Mesodermal cell (in vitro differentiated cells): Measurements from ENCODE around the gene PLCB4.

Experiments
- H3K27ac ChIP-seq: 2 replicates; pipeline ENCODE4 v1.7.0; 2013; ENCODE audit warnings: mild to moderate bottlenecking, low read depth, low read length, moderate library complexity; ENCODE audit not compliant: severe bottlenecking
- H3K36me3 ChIP-seq: 2 replicates; pipeline ENCODE4 v1.7.1; 2013; ENCODE audit warnings: mild to moderate bottlenecking, low read length, moderate library complexity; ENCODE audit not compliant: control insufficient read depth, insufficient read depth
- H3K4me1 ChIP-seq: one replicate; pipeline ENCODE4 v1.7.1; 2013; ENCODE audit warnings: mild to moderate bottlenecking, low read length; ENCODE audit not compliant: insufficient read depth, control insufficient read depth, poor library complexity, severe bottlenecking
- H3K4me3 ChIP-seq: 2 replicates; pipeline ENCODE4 v1.7.0; 2013; ENCODE audit warnings: low read length, control low read depth, mild to moderate bottlenecking; ENCODE audit not compliant: insufficient read depth, poor library complexity, severe bottlenecking; ENCODE audit errors: extremely low read depth
- H3K9me3 ChIP-seq: 2 replicates; pipeline ENCODE4 v1.7.1; 2013; ENCODE audit warnings: mild to moderate bottlenecking, low read length, moderate library complexity; ENCODE audit not compliant: control insufficient read depth
- WGBS, 2 experiments: methylation state at CpG; one replicate each; pipeline ENCODE4 v1.1.5; 2013; ENCODE audit warnings: missing lambda C conversion rate in 2 of 2; ENCODE audit not compliant: insufficient coverage in 2 of 2; 5-methylcytosine and 5-hydroxymethylcytosine counted together

The PLCB4 gene

DNA sequence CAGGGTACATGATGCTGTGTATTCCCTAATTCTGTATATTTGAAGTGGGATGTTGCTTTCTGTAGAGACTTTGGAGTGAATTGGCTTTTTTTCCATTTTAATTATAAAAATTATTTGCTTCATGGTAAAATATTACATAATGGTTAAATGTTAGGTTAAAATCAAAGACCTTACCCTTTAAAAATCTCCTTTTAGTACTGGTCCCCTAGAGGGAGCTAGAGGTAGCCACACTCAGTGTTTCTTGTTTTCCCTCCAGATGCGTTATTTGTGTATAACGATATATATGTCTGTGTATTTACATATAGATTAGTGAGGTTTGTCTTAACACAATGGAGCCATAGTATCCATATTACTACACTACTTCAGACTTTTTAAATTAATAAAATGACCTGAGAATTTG lies 146.7 kb downstream of the PLCB4 start:
- H3K27ac ChIP-seq = no peak overlapping the region
- H3K9me3 ChIP-seq = no peaks in the 10 kb centered on the region
- peaks cover 10% of the 10 kb centered on the region for H3K4me1 ChIP-seq
- no CpG with 5 or more reads among the region's 2 CpGs for WGBS, 2 experiments
- no peak overlapping the region for H3K4me3 ChIP-seq
- H3K36me3 ChIP-seq = no peaks in the 10 kb centered on the region

DNA sequence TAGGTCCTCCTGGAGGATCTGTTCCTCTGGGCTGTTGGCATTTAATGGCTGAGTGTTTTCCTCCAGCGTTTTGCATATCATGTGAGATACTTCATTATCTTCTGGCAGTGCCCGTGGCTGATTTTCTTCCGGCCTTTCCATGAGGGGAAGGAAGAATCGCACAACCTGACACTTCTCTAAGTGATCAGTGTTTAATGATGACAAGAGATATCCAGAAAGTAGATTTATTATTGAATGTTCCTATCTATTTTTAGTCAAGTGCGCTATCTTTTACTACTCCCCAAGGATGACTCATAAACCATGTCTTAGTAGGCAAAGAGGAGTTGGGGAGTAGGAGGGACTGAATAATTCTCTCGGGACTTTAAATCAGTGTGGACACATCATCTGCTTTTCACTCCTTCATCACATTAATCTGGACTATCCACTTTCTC lies 149.7 kb downstream of the PLCB4 start:
- H3K36me3 ChIP-seq = no peaks in the 10 kb centered on the region
- 100% methylated on average over 3 of the region's 6 CpGs; no CpG with 5 or more reads in 1 of the 2 experiments for WGBS, 2 experiments

DNA sequence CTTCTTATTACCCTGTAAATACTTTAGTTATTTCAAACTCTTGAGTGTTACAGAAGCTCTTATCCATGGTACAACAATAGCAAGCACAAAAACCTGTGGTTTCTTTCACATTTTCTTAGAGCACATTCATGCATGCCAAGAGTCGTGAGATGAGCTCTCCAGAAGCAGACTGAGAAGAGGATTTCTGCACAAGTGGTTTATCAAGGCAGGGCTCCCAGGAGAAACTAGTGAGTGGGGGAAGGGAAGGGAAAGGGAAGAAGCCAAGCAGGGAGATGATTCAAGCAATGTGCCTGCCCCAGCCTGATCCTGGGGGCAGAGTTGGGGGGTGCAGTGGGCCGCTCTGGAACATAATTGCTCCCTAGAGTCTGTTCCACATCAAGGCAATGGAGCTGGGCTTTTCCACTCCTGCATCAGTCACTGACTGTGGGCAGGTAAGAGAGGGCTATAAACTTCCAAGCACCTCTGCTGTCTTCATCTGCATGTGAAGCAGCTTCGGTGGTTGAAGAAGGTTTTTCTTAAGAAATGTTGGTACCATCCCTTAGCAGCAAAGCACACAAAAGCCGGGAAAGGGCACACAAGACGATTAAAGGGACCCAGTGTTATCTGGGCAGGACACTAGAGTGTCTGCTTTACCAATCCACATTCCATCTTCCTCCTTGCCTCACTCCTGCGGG lies 152.1 kb downstream of the PLCB4 start:
- WGBS, 2 experiments = 58 to 61% methylated on average over 3 of the region's 6 CpGs
- Histone ChIP-seq H3K36me3 (no peaks in the 10 kb centered on the region), H3K4me3 (no peak overlapping the region), H3K4me1 (peaks cover 18% of the 10 kb centered on the region), H3K9me3 (no peaks in the 10 kb centered on the region), H3K27ac (peak overlapping the region; percentile 11)

More for the DNA sequence above, 149.7 kb downstream of the PLCB4 start:
- no peak overlapping the region for H3K4me3 ChIP-seq
- no peak overlapping the region for H3K27ac ChIP-seq
- H3K4me1 ChIP-seq = peaks cover 18% of the 10 kb centered on the region
- H3K9me3 ChIP-seq = no peaks in the 10 kb centered on the region

DNA sequence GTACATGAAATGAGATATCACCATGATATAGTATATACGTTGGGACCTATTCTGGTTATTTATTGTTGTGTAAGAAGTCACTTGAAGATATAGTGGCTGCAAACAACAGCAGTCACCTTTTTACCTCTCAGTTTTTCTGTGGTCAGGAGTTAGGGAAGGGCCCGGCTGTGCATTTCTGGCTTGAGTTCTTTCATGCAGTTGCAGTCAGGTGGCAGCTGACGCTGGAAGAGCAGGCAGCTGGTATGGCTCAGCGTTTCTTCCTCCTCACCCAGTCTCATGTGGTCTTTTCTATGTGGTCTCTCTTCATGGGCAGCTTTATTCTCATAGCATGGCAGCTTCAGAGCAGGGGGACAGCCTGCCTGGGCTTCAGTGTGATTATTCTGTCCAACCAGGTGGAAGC lies 154.4 kb downstream of the PLCB4 start:
- Histone ChIP-seq H3K9me3 (no peaks in the 10 kb centered on the region), H3K4me3 (no peak overlapping the region), H3K4me1 (peaks cover 18% of the 10 kb centered on the region), H3K27ac (no peak overlapping the region), H3K36me3 (no peaks in the 10 kb centered on the region)
- 98 to 100% methylated on average over 4 of the region's 4 CpGs for WGBS, 2 experiments

DNA sequence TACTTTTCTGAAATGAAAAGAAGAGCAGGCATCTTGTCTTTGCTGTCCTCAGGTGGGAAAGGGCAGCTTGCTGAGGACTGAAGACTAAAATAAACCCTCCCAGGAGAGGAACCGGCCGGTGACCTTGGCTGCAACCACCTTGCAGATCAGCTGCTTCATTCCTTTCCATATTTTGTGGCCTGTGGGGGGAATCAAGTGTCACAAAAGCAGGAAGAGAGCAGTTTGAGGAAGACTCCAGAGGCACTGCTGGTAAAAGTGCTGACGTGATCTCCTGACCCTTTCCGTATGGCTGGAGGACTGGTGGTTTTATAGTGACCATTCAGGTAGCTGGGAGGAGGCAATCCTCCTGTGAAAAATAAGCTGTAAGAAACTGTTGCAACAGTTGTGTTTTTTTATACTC lies 157.0 kb downstream of the PLCB4 start:
- H3K9me3 ChIP-seq = no peaks in the 10 kb centered on the region
- no peaks in the 10 kb centered on the region for H3K36me3 ChIP-seq
- H3K4me3 ChIP-seq = no peak overlapping the region
- no peak overlapping the region for H3K27ac ChIP-seq
- 91 to 96% methylated on average over 2 to 4 of the region's 4 CpGs for WGBS, 2 experiments
- peaks cover 7% of the 10 kb centered on the region for H3K4me1 ChIP-seq

DNA sequence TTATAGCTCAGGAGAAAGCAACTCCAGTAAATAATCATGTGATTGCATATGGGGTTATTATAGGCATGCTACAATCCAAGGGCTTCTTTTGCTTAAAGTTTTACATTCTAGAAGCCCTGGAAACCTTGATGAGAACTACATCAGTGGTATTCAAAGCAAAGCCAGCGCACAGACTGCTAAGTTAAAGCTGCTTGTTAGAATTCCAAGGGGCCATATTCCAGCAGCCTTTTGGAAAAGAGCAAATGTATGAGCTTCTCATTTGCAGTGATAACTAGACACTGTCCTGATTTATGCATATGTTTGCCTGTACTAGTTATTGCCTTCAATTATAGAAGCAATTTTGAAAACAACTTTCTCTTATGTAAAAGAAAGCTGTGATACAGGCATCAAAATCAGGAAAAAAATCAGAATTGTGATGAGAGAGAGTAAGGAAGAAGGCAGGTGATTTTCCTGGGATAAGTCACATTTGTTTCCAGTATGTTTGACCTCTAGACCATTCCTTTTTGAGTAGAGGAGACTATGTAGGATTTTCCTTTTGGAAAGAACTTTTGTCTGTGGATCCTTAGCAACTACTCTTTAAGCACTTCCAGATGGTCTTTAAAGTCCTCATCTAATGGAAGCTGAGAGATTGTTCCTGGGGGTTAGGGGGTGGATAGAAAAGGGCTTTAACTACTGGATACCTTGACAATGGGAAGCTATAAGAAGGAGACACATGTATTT lies 159.2 kb downstream of the PLCB4 start:
- Histone ChIP-seq H3K4me1 (no peaks in the 10 kb centered on the region), H3K27ac (no peak overlapping the region), H3K9me3 (no peaks in the 10 kb centered on the region), H3K36me3 (no peaks in the 10 kb centered on the region), H3K4me3 (no peak overlapping the region)
- WGBS, 2 experiments = 91 to 100% methylated on average over 1 of the region's 1 CpG

DNA sequence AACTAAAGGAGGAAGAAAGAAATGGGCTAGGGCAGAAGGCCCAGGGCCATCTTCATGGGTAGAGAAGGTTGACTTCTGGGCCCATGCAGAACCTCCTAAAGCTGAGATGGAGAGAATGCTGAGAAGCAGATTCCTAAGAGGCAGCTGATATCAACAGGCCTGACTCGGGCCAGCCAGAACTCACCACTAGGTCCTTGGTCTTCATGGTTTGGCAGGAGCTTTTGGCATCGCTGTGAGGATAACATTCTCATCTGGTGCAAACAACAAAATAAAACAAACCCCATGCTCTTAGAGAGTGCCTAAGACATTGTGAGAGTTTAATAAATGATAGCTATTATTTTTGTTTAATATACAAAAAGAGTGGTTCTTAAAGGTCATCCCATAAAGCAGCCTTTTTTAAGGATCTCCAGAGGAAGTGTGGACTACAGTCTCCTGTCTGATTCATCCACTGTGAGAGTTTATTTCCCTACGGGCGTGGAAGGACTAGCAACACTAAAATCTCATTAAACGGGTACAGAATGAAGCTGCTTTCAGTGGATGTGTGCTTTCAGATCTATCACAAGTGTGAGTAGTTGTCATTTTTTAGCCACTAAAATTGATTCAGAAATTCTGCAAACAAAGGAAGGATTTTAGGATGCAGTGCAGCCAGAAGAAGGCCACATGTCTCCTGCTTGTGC lies 160.0 kb downstream of the PLCB4 start:
- no peak overlapping the region for H3K4me3 ChIP-seq
- no peaks in the 10 kb centered on the region for H3K4me1 ChIP-seq
- H3K36me3 ChIP-seq = no peaks in the 10 kb centered on the region
- no peak overlapping the region for H3K27ac ChIP-seq
- no peaks in the 10 kb centered on the region for H3K9me3 ChIP-seq
- WGBS, 2 experiments = 90 to 100% methylated on average over 3 to 4 of the region's 5 CpGs

DNA sequence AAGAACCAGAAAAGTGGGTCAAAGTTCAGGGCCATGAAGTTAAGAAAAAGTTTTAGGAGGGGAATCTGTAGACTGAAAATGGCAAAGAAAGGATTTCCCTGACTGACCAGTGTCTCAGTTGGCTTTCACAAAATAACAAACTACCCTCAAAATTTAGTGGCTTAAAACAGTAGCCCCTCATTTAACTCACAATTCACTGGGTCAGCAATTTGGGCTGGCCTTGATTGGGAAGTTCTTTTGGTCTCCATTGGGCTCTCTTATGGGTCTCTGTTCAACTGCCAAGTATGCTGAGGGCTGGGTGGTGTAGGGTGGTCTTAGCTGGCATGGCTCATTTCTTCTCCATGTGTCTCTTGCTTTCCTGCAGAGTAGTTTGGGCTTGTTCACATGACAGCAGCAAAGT lies 161.5 kb downstream of the PLCB4 start:
- H3K4me3 ChIP-seq = no peak overlapping the region
- H3K36me3 ChIP-seq = no peaks in the 10 kb centered on the region
- H3K9me3 ChIP-seq = peaks cover 2% of the 10 kb centered on the region
- H3K27ac ChIP-seq = no peak overlapping the region
- no peaks in the 10 kb centered on the region for H3K4me1 ChIP-seq

DNA sequence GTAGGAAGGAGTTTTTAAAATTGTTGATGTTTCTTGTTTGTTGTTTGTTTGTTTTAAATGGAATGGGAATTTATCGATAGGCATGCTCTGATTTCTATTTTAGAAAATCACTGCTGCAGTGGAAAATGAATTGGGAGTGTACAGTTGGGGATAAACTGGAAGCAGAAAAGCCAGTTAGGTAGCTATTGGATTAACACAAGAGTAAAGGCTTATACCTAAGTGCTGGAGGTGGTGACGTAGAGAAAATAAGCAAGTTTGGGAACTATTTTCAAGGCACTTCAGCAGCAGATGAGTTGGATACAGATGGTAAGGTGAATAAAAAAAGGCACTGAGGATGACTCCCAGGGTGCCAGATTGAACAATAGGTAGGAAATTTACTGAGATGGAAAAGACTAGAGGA lies 164.9 kb downstream of the PLCB4 start:
- H3K27ac ChIP-seq = no peak overlapping the region
- no peaks in the 10 kb centered on the region for H3K4me1 ChIP-seq
- no peaks in the 10 kb centered on the region for H3K36me3 ChIP-seq
- peaks cover 14% of the 10 kb centered on the region for H3K9me3 ChIP-seq
- 82 to 90% methylated on average over 2 of the region's 2 CpGs for WGBS, 2 experiments
- no peak overlapping the region for H3K4me3 ChIP-seq

DNA sequence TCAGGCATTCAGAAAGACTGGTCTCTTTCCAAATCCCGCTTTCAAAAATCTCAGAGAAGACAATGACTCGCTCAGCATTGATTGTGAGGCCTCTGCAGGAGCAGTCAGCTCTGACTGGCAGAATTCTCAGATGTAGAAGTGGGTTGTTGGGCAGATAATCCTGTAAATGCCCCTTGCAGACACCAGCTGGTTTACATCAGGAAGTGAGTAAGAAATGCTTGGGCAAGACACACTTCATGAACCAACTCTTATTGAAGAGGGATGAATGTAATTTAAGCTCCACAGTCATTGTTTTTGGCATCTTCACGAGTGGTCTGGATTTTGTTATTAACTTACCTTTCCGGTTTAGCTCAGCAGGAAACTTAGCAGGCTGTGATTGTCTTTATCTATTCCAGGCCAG lies 166.6 kb downstream of the PLCB4 start:
- 89 to 100% methylated on average over 2 to 4 of the region's 4 CpGs for WGBS, 2 experiments
- H3K36me3 ChIP-seq = no peaks in the 10 kb centered on the region
- no peak overlapping the region for H3K4me3 ChIP-seq
- no peak overlapping the region for H3K27ac ChIP-seq
- H3K9me3 ChIP-seq = peaks cover 14% of the 10 kb centered on the region
- H3K4me1 ChIP-seq = peaks cover under 1% of the 10 kb centered on the region

DNA sequence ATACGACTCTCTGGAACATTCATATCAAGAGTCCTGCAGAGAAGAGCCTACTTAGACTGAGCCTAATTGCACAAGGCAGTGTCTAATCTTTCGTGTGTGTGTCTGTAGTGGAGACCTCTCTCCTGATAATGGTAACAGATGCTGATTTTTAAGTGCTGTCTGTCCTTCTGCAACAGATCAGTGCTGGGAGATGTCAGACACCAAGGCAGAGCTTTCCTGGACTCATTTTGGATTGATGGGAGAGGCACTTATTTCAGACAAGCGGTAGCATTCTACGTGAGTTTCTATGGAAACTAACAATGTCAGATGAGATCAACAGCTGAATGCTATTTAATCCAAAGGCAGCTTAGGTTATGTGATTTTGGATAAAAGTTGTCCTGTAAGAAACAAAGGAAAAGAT lies 167.6 kb downstream of the PLCB4 start:
- 92 to 93% methylated on average over 3 to 4 of the region's 4 CpGs for WGBS, 2 experiments
- H3K27ac ChIP-seq = peak overlapping the region; percentile 46
- H3K4me1 ChIP-seq = peaks cover 7% of the 10 kb centered on the region
- no peak overlapping the region for H3K4me3 ChIP-seq
- H3K9me3 ChIP-seq = peaks cover 14% of the 10 kb centered on the region
- H3K36me3 ChIP-seq = no peaks in the 10 kb centered on the region
